Lung (tissue), 12 donors: ENCODE data around the gene PLA2R1. TPM values are rescaled to one million over a fixed set of nuclear protein-coding genes. Genes with fewer than 3 reads are reported as not detected.

Source experiments
- ATAC-seq: fragments of 200-7000 bp; cut with Tn5 transposase; one replicate; pipeline ENCODE4 v1.9.1; 2020; ENCODE audit warnings: moderate number of reproducible peaks; ENCODE audit not compliant: insufficient read depth, low FRiP score
- DNase-seq, 3 donors: peaks; one replicate each; pipeline ENCODE4 v3.0.0-alpha.2; 2013 to 2017
- H3K27ac ChIP-seq, 2 donors: one replicate each; pipeline ENCODE4 v1.5.1; 2013; ENCODE audit warnings: mild to moderate bottlenecking in 2 of 2, moderate library complexity in 2 of 2, control low read depth in 1 of 2, inconsistent platforms in 1 of 2, low read depth in 1 of 2, low read length in 1 of 2
- H3K27me3 ChIP-seq, 3 donors: one replicate each; pipeline ENCODE4 v1.5.1; 2013; ENCODE audit warnings: low read length in 2 of 3; ENCODE audit not compliant: control insufficient read depth in 3 of 3, insufficient read depth in 3 of 3
- H3K36me3 ChIP-seq, 4 donors: one replicate each; pipeline ENCODE4 v1.5.1; 2013; ENCODE audit warnings: low read length in 4 of 4, mild to moderate bottlenecking in 1 of 4, moderate library complexity in 1 of 4; ENCODE audit not compliant: control insufficient read depth in 4 of 4, insufficient read depth in 4 of 4
- H3K4me1 ChIP-seq, 5 donors: one replicate each; pipeline ENCODE4 v1.5.1; 2013; ENCODE audit warnings: low read length in 5 of 5, mild to moderate bottlenecking in 2 of 5, moderate library complexity in 1 of 5; ENCODE audit not compliant: control insufficient read depth in 5 of 5, insufficient read depth in 5 of 5
- H3K4me3 ChIP-seq: one replicate; pipeline ENCODE4 v1.5.1; 2013; ENCODE audit warnings: mild to moderate bottlenecking, control low read depth, moderate library complexity
- H3K9ac ChIP-seq, 2 donors: one replicate each; pipeline ENCODE4 v1.5.1; 2013; ENCODE audit warnings: low read length in 2 of 2, control low read depth in 1 of 2; ENCODE audit not compliant: insufficient read depth in 1 of 2
- H3K9me3 ChIP-seq, 4 donors: one replicate each; pipeline ENCODE4 v1.5.1; 2013; ENCODE audit warnings: low read length in 3 of 4, mild to moderate bottlenecking in 1 of 4, moderate library complexity in 1 of 4; ENCODE audit not compliant: control insufficient read depth in 4 of 4, insufficient read depth in 3 of 4
- CTCF ChIP-seq: IDR thresholded peaks from 2 replicates; pipeline ENCODE4 v1.5.1; 2012; ENCODE audit warnings: mild to moderate bottlenecking; ENCODE audit errors: control extremely low read depth, extremely low read depth
- WGBS, 2 donors: extraction: QIAGEN DNeasy Blood & Tissue Kit; methylation state at CpG; one replicate each; pipeline ENCODE4 v1.1.7; 2013; 5-methylcytosine and 5-hydroxymethylcytosine counted together
- polyA plus RNA-seq, 2 donors: library from polyadenylated mRNA; stranded (reverse); fragments of 200-250 nt; gene quantifications; one replicate each; pipeline ENCODE4 v1.2.1, GENCODE V29; 2013
- total RNA-seq, 2 donors: library from RNA; depleted of rRNA in 1 of 2; stranded (reverse); fragments of >200 nt in 1 of 2; gene quantifications; one replicate each; pipeline ENCODE4 v1.2.1, GENCODE V29; 2014 to 2021
- donor health status: control.
- donor health status: control.
- donor health status: Bipolar disorder and iron deficiency.
- donor health status: healthy.
- donor health status: DM: yes; HTN: yes; CAD: no.

The PLA2R1 gene
- total and polyA plus RNA-seq, 4 donors: 0.79 to 13.5 (median 2.3) TPM

GRCh38 chr2:160068906-160069305, 6.5 kb upstream of the PLA2R1 start:
- H3K27ac ChIP-seq: no peak overlapping the region
- H3K27me3 ChIP-seq: no peaks in the 10 kb centered on the region
- H3K9ac ChIP-seq: no peak overlapping the region
- 86 to 92% methylated on average over 2 of the region's 2 CpGs for WGBS, 2 donors
- no peaks in the 10 kb centered on the region for H3K36me3 ChIP-seq
- H3K4me1 ChIP-seq: no peaks in the 10 kb centered on the region
- ATAC-seq: no peak
- peaks cover 0 to 6% (median 0%) of the 10 kb centered on the region in 4 donors for H3K9me3 ChIP-seq
- DNase-seq: no peak
- no peak for TF ChIP-seq CTCF
- H3K4me3 ChIP-seq: no peak overlapping the region

DNA sequence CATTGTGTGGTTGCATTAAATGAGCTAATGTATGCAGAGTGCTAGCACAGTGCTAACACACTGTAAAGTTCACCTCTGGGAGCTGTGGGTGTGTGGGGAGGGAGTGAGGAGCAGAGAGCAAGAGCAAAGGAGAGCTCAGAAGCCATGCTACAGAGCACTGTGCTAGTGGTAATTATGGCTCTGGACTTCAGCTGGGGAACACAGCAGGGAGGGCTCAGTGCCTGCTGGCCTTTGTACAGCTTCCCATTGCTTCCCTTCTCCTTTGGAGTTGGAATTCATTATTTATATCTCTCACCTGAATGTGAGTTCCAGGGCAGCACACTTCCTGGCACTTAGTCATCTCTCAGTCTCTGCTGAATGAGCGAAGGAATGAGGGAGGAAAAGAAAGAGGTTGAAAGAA, 2.5 kb upstream of the PLA2R1 start:
- WGBS, 2 donors: 100% methylated on average over 1 of the region's 1 CpG
- H3K27me3 ChIP-seq: peaks cover 0 to 7% (median 1%) of the 10 kb centered on the region in 3 donors
- H3K4me3 ChIP-seq: no peak overlapping the region
- no peak overlapping the region for H3K9ac ChIP-seq
- H3K4me1 ChIP-seq: peaks cover 0 to 8% (median 3%) of the 10 kb centered on the region in 5 donors
- peaks cover 0 to 6% (median 0%) of the 10 kb centered on the region in 4 donors for H3K9me3 ChIP-seq
- DNase-seq: no peak
- TF ChIP-seq CTCF: no peak
- no peaks in the 10 kb centered on the region for H3K36me3 ChIP-seq
- no peak overlapping the region for H3K27ac ChIP-seq
- ATAC-seq: no peak

DNA sequence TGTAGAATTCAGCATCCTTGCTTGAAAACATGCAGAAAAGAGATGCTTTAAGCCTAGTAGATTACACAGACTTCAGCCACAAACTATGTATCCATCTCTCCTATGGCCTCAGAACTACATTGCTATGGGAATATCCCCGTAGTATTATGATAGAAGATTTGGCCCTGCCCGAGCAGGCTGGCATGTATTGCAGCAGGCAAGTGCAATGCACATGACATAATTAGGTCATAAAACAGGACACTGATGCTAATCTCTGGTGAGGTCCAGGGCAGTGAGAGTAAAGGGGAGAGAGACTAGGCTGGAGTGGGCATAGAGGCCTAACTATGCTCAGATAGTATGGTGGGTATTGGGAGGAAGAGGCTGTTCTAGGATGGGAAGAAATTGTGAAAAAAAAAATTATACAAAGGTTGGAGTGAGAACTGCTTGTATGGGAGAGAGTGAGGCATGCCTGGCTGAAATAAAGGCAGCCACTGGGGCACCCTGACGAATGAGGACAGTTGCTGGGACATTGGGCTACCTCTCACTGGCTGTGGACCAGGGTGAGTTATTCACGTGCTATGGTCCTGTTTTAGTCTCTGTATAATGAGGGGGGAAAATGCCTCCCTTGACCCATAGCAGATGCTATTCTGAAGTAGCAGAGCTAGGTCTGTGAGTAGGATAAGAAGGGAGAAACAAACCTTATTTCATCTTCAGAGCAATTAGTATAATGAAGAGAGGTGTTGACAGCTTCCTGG, 1.6 kb upstream of the PLA2R1 start:
- no peak overlapping the region for H3K4me3 ChIP-seq
- ATAC-seq: no peak
- H3K4me1 ChIP-seq: peaks cover 0 to 8% (median 3%) of the 10 kb centered on the region in 5 donors
- no peaks in the 10 kb centered on the region for H3K36me3 ChIP-seq
- no peak overlapping the region for H3K9ac ChIP-seq
- no peak for TF ChIP-seq CTCF
- WGBS, 2 donors: 85 to 86% methylated on average over 4 of the region's 4 CpGs
- peak in 2 of 3 donors; percentile 17 to 28 for DNase-seq
- H3K27me3 ChIP-seq: peaks cover 0 to 7% (median 2%) of the 10 kb centered on the region in 3 donors
- no peak overlapping the region for H3K27ac ChIP-seq
- H3K9me3 ChIP-seq: peaks cover 0 to 4% (median 0%) of the 10 kb centered on the region in 4 donors
